Measurements from ENCODE around the gene EPHB3. TPM values are rescaled to one million over a fixed set of nuclear protein-coding genes. Genes with fewer than 3 reads are reported as not detected.

Gene EPHB3
- total RNA-seq, 1 donor from 2014 or later: 17.7 TPM

DNA sequence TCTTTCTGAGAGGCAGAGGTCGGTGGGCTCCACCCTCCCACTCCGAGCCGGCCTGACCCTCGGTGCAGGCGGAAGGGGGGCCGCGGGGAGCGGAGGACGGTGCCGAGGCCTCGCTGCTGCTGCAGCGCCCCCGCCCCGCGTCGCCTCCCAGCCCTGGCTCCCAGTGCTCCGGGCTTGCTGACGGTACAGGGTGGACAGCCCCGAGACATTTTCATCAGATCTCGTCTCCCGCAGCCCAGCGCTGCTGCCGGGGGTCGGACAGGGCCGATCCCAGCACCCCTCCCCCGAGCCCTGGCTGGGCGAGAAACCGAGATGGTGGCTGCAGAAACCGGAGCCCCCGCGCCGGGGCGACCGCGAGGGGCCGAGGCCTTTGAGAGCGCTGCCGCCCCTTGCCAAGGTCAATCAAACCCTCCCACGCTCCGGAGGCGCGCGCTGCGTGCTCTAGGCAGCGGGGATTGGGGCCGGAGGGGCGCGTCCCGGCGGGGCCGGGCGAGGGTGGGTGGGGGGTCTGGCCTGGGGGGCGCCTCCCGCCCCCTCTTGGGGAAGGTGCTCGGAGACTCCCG lies 42.5 kb downstream of the EPHB3 start:
- Histone ChIP-seq H3K27ac (peak overlapping the region; percentile 22), H3K27me3 (no peaks in the 10 kb centered on the region), H3K36me3 (no peaks in the 10 kb centered on the region), H3K9me3 (no peaks in the 10 kb centered on the region), H3K4me1 (peaks cover 35% of the 10 kb centered on the region), H3K4me3 (peak overlapping the region; percentile 39 to 46)
- no peak for TF ChIP-seq POLR2AphosphoS5 (IDR thresholded peaks at IDR 0.05; ENCODE audit: insufficient read depth in 1 of 2, low read depth in 1 of 2)
- TF ChIP-seq POLR2A (IDR thresholded peaks at IDR 0.05): no peak
- TF ChIP-seq, protein P1, sequence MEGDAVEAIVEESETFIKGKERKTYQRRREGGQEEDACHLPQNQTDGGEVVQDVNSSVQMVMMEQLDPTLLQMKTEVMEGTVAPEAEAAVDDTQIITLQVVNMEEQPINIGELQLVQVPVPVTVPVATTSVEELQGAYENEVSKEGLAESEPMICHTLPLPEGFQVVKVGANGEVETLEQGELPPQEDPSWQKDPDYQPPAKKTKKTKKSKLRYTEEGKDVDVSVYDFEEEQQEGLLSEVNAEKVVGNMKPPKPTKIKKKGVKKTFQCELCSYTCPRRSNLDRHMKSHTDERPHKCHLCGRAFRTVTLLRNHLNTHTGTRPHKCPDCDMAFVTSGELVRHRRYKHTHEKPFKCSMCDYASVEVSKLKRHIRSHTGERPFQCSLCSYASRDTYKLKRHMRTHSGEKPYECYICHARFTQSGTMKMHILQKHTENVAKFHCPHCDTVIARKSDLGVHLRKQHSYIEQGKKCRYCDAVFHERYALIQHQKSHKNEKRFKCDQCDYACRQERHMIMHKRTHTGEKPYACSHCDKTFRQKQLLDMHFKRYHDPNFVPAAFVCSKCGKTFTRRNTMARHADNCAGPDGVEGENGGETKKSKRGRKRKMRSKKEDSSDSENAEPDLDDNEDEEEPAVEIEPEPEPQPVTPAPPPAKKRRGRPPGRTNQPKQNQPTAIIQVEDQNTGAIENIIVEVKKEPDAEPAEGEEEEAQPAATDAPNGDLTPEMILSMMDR (IDR thresholded peaks at IDR 0.05): no peak
- DNase-seq (ENCODE audit: extremely low spot score in 2 of 2): no peak
- intact Hi-C loops (cut with DNase I): loop anchor here (5.0 kb wide), 2 partner anchors 37 to 83 kb away; no protein-coding TSS in a partner anchor

DNA sequence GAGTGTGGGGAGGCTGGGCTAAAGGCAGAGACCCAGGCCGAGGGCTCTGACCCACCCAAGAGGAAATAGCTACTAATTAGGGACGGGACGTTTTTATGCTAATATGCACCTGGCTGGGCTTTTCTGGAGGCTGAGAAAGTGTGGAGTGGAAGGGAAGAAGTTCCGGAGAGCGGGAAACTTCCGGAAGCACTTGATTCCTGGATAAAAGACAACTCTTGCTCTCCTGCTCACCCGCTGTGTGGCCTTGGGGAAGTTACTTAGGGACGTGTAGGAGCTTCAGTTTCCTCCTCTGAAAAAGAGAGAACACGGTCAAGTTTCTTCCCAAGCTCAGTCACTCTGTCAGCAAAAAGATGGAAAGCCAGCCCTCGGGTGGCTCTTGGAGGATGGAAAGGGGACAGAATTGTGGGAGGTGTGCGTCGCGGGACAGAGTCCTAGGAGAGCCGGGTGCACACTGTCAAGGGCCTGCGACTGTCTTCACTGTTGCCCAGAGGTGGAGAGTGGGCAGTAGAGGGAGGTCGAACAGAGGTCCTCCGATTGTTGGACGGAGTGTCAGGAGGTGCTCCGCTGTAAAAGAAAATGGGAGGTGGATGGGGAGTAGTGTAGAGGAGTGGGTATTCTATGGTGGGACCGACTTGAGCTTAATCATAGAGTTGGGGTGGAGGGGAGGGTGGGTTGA lies 43.2 kb downstream of the EPHB3 start:
- TF ChIP-seq POLR2AphosphoS5 (IDR thresholded peaks at IDR 0.05; ENCODE audit: insufficient read depth in 1 of 2, low read depth in 1 of 2) (no peak), POLR2A (IDR thresholded peaks at IDR 0.05) (no peak)
- TF ChIP-seq, protein P1 (IDR thresholded peaks at IDR 0.05): no peak
- H3K27ac ChIP-seq: peak overlapping the region; percentile 22
- H3K36me3 ChIP-seq: no peaks in the 10 kb centered on the region
- intact Hi-C loops (cut with DNase I): loop anchor here (5.0 kb wide), 2 partner anchors 37 to 83 kb away; no protein-coding TSS in a partner anchor
- DNase-seq (ENCODE audit: extremely low spot score in 2 of 2): no peak
- peak overlapping the region; percentile 39 to 46 for H3K4me3 ChIP-seq
- no peaks in the 10 kb centered on the region for H3K9me3 ChIP-seq
- H3K27me3 ChIP-seq: no peaks in the 10 kb centered on the region
- peaks cover 35% of the 10 kb centered on the region for H3K4me1 ChIP-seq

DNA sequence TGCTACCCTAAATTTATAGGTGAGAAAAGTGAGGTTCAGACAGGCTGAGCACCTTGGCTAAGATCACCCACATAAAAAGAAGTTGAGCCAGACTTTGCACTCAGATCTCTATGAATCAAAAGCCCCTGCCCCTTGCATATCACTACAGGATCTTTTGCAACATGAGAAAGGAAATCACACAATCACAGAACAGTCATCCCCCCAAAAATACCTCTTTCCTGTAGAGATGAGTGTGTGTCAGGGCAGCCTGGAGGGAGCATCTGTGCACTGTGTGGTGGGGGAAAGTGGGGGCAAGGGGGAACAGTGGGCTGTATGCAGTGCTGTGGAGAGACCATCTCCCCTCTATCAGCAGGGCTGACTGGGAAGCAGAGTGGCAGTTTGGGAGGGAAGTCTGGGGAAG lies 46.6 kb downstream of the EPHB3 start:
- peaks cover 18% of the 10 kb centered on the region for H3K4me1 ChIP-seq
- TF ChIP-seq POLR2A (IDR thresholded peaks at IDR 0.05) (no peak), POLR2AphosphoS5 (IDR thresholded peaks at IDR 0.05; ENCODE audit: insufficient read depth in 1 of 2, low read depth in 1 of 2) (no peak)
- TF ChIP-seq, protein P1 (IDR thresholded peaks at IDR 0.05): no peak
- intact Hi-C loops (cut with DNase I): no loop called here
- no peak overlapping the region for H3K27ac ChIP-seq
- no peaks in the 10 kb centered on the region for H3K27me3 ChIP-seq
- no peak for DNase-seq (ENCODE audit: extremely low spot score in 2 of 2)
- H3K9me3 ChIP-seq: no peaks in the 10 kb centered on the region
- H3K36me3 ChIP-seq: no peaks in the 10 kb centered on the region
- no peak overlapping the region for H3K4me3 ChIP-seq

DNA sequence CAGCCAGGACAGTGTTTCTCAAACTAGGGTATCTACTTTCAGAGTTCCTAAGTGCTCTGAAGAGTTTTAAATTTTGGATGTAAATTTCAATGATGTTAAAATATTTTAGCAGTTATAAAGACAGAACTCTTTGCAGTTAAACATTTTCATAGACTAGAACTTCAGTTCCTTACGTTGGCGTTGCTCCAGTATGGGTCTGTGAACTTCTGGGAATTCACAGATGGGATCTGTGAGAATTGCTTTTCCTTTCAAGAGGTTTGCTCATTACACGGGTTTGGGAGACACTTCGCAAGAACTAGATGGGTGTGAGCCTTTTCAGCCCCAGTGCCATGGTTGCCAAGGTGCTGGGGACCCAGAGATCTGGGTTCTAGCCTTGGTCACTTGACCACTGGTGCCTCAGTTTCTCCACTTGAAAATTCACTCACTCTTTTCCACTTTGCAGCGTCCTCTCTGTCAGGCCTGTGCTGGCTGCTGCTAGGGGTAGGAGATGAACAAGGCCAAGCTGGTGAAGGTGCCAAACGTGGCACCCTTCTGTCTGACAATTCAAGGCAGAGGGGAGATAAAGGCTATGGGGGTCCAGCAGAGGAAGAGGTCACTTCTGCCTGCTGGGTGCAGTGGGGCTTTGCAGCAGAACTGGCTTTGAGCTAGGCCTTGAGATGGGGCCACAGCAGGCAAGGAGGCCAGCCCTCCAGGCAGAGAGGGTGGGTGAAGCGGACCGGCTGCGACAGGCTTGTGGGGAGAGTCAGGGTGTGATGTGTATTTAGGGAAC lies 48.1 kb downstream of the EPHB3 start:
- no peak overlapping the region for H3K27ac ChIP-seq
- intact Hi-C loops (cut with DNase I): no loop called here
- no peak for TF ChIP-seq POLR2A (IDR thresholded peaks at IDR 0.05)
- no peak for TF ChIP-seq POLR2AphosphoS5 (IDR thresholded peaks at IDR 0.05; ENCODE audit: insufficient read depth in 1 of 2, low read depth in 1 of 2)
- TF ChIP-seq, protein P1 (IDR thresholded peaks at IDR 0.05): no peak
- DNase-seq (ENCODE audit: extremely low spot score in 2 of 2): no peak
- no peaks in the 10 kb centered on the region for H3K27me3 ChIP-seq
- H3K4me1 ChIP-seq: peaks cover 5% of the 10 kb centered on the region
- no peak overlapping the region for H3K4me3 ChIP-seq
- H3K9me3 ChIP-seq: no peaks in the 10 kb centered on the region
- no peaks in the 10 kb centered on the region for H3K36me3 ChIP-seq
